Tibial nerve (tissue), 3 donors: Measurements from ENCODE around the gene COL8A2.

Experiments used
- POLR2A ChIP-seq, 2 donors: fragments of 450-650 bp; IDR thresholded peaks; one replicate each; pipeline ENCODE4 v1.6.1; 2017; ENCODE audit warnings: antibody characterized with exemption in 2 of 2, mild to moderate bottlenecking in 2 of 2, moderate library complexity in 2 of 2
- TF ChIP-seq, protein P1 (sequence below), 5 experiments: fragments of 200-600 bp in 3 of 5; fragments of 450-650 bp in 2 of 5; sonication (generic) in 3 of 5; IDR thresholded peaks; one replicate each; pipeline ENCODE4 v1.5.1; 2016 to 2019; ENCODE audit warnings: antibody characterized with exemption in 5 of 5, mild to moderate bottlenecking in 3 of 5, moderate library complexity in 2 of 5

DNA sequence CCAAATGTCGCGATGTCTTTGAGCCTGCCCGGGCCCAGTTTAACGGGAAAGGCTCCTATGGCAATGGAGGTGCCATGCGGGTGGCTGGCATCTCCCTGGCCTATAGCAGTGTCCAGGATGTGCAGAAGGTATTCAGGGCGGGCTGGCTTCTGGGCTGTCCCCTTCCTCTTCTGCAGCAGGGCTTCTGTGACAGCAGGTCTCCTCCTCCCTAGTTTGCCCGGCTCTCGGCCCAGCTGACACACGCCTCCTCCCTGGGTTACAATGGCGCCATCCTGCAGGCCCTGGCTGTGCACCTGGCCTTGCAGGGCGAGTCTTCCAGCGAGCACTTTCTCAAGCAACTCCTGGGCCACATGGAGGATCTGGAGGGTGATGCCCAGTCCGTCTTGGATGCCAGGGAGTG, 33.3 kb downstream of the COL8A2 start:
- TF ChIP-seq, protein P1, sequence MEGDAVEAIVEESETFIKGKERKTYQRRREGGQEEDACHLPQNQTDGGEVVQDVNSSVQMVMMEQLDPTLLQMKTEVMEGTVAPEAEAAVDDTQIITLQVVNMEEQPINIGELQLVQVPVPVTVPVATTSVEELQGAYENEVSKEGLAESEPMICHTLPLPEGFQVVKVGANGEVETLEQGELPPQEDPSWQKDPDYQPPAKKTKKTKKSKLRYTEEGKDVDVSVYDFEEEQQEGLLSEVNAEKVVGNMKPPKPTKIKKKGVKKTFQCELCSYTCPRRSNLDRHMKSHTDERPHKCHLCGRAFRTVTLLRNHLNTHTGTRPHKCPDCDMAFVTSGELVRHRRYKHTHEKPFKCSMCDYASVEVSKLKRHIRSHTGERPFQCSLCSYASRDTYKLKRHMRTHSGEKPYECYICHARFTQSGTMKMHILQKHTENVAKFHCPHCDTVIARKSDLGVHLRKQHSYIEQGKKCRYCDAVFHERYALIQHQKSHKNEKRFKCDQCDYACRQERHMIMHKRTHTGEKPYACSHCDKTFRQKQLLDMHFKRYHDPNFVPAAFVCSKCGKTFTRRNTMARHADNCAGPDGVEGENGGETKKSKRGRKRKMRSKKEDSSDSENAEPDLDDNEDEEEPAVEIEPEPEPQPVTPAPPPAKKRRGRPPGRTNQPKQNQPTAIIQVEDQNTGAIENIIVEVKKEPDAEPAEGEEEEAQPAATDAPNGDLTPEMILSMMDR (IDR thresholded peaks at IDR 0.05): no peak
- no peak for TF ChIP-seq POLR2A (IDR thresholded peaks at IDR 0.05)
